ENCODE results near the gene PAQR4.

- TF ChIP-seq CREB1 (IDR thresholded peaks at IDR 0.05; ENCODE audit: low read depth) (no peak; the same call in 1 of the 2 replicates), EP300 (IDR thresholded peaks at IDR 0.05; ENCODE audit: borderline replicate concordance) (no peak), REST (IDR thresholded peaks at IDR 0.05; ENCODE audit: low read depth) (no peak), RAD21 (IDR thresholded peaks at IDR 0.05; ENCODE audit: low read depth) (no peak; the same call in 1 of the 2 replicates), ZBTB7A (IDR thresholded peaks at IDR 0.05; ENCODE audit: low read depth) (no peak), YY1 (IDR thresholded peaks at IDR 0.05; ENCODE audit: low read depth) (peak; percentile 64), TEAD4 (IDR thresholded peaks at IDR 0.05) (no peak), TAF1 (IDR thresholded peaks at IDR 0.05; ENCODE audit: low read depth) (no peak; the same call in 1 of the 2 replicates), EGR1 (IDR thresholded peaks at IDR 0.05) (no peak), FOXM1 (IDR thresholded peaks at IDR 0.05; ENCODE audit: borderline replicate concordance, low read depth) (no peak), MAX (IDR thresholded peaks at IDR 0.05) (no peak), NFIC (IDR thresholded peaks at IDR 0.05) (no peak), CEBPB (IDR thresholded peaks at IDR 0.05) (no peak)
These were observed 53.7 kb downstream of the PAQR4 start for GRCh38 chr16:3022684-3023414.
